Spleen (tissue), 3 donors: ENCODE results near the gene CRYGB.

Source experiments
- POLR2A ChIP-seq, 3 donors: fragments of 450-650 bp; IDR thresholded peaks; one replicate each; pipeline ENCODE4 v1.5.1; 2017; ENCODE audit warnings: antibody characterized with exemption in 3 of 3, mild to moderate bottlenecking in 1 of 3
- POLR2AphosphoS5 ChIP-seq, 3 donors: sonication (generic); formaldehyde crosslinking; IDR thresholded peaks; one replicate each; pipeline ENCODE4 v1.5.1; 2017; ENCODE audit warnings: antibody characterized with exemption in 3 of 3

- TF ChIP-seq POLR2A (IDR thresholded peaks at IDR 0.05) = no peak
- no peak for TF ChIP-seq POLR2AphosphoS5 (IDR thresholded peaks at IDR 0.05)
Observed at GRCh38 chr2:208164951-208165755, 19.2 kb upstream of the CRYGB start.
